HG02885 (cell line): ENCODE data around the gene PDE1A.

Experiments used
- ATAC-seq: cut with Tn5 transposase; IDR thresholded peaks from one replicate; pipeline ENCODE4 v1.9.1; 2021; ENCODE audit warnings: mild to moderate bottlenecking; ENCODE audit not compliant: unreplicated experiment, poor library complexity

The PDE1A gene

DNA sequence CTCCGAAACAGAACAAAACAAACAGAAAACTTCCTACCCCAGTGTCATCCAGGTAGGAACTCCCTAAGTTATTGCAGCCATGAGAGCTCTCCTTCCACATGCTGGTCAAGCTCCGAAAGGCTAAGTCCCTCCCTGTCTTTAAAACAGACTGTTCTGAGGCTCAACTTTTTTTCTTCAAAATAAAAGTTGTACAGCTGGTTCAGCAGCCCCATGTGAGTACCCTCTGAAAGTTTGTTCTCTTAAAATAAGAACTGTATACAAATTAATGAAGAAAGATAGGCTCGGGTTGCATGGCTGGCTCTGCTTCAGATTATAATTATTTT is at the start of gene PDE1A:
TSS of gene PDE1A (minus strand) at position 119 of the 323 bp plus-strand sequence.
- no peak for ATAC-seq

DNA sequence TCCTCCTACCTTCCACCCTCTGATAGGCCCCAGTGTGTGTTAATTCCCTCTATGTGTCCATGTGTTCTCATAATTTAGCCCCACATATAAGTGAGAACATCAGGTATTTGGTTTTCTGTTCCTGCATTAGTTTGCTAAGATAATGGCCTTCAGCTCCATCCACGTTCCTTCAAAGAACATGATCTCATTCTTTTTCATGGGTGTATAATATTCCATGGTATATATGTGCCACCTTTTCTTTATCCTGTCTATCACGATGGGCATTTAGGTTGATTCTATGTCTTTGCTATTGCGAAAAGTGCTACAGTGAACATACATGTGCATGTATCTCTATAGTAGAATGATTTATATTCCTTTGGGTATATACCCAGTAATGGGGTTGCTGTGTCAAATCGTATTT is 46.8 kb upstream of the PDE1A start:
- no peak for ATAC-seq

DNA sequence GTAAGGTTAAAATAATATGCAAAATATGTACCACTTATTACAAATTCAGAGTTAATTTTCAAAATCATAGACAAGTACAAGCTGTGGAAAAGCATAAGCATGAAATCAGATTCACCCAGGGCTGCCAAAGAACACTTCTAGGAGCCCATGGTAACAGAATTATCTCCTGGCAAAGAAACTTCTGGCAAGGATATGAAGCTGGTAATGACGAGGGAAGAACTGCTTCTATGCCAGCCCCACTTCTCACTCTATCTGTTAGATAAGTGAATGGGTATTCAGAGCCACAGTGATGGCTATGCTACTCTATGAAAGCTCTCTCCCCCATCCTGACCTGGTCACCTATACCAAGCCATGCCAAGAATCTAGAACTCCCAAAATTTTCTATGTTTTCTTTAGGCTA is 36.9 kb upstream of the PDE1A start:
- ATAC-seq: no peak

DNA sequence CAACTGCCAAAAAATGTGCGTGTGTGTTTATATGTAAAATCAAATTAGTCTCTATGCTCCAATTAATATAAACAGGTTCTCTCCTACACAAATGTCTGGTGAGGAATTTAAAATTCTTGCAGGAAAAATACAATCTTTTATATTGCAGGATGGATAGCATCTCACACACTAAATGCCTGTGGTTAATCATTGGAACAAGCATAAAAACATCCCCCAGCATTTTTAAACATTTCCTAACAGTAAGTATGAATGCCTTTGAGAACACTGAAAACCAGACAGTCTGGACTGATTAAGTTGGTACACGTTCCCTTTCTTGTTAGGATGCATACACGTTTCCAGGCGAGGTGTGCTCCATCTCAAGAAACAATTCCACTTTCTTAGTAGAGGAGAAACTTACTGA is 29.9 kb upstream of the PDE1A start:
- no peak for ATAC-seq

DNA sequence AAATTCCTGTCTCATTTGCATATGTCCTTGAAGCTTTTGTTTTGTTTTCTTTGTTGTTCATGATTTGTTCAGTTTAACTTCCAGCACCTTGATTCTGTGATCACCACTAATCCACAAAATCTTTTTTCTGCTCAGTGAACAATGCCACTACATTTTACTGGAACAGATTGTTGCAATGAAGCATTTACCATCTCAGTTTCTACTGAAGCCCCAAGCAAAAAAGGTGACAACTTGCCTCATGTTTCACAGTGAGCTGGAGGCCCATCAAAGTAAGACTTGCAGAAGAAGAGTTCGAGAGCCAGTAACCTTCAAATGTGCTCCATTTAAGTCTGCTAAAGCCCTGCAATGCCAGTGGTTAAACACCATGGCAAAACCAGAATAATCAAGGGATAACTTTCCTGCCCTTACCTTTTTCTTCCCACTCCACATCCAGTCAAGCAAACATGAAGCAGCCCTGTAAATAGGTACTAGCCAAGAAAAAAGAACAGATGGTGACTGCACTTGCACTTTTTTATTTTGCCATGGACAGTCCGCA is 25.7 kb upstream of the PDE1A start:
- no peak for ATAC-seq

DNA sequence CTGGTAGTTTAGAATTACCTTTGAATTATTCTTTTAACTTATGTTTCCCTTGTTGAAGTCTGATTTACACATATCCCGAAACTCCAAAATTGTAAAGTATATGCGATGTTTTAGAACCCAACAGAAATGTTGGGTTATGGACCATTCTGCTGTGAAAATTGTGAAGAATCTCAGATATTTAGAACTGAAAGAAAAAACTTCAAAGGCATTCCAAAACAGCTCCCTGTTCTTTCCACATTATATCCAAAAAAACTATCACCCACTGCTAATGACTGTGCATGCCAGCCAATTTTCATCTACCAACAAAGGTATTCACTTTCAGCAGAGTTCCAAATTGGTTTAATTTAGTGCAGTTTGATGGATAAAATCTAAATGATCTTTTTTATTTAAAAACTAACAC is 21.5 kb upstream of the PDE1A start:
- no peak for ATAC-seq

DNA sequence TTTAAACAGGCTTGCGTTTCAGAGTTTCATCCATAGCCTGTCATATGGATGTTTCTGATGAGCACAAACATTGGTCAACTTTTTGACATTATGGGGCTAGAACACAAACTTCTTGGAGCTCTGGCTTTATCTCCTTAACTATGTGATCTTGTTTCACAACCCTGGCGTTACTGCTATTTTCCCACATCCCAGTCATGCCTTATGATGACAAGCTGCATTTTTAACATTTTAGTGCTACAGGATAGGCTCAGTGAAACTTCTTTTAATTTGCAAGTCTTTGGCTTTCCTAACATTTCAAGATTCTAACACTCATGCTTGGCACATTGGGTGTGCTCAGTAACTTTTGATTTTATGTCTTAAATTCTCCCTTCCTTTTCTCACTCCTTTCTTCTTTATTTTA is 21.0 kb upstream of the PDE1A start:
- ATAC-seq: no peak

DNA sequence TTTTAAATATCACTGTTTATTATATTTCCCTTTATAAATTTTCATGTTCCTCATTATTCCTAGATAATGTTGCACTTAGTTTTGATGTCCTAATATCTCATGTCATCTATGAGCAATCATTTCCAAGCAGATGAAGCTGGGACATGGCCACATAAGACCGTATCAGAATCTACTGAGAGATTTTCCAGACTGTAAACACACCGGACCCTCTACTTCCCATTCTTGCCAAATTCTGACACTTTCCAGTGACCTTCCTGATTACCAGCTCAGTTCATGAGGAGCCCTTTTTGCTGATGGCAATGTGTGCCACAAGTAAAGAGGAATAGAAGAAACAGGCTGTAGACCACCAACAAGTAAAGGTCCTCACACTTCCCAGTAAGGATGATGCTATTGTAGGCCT is 20.3 kb upstream of the PDE1A start:
- ATAC-seq: no peak

DNA sequence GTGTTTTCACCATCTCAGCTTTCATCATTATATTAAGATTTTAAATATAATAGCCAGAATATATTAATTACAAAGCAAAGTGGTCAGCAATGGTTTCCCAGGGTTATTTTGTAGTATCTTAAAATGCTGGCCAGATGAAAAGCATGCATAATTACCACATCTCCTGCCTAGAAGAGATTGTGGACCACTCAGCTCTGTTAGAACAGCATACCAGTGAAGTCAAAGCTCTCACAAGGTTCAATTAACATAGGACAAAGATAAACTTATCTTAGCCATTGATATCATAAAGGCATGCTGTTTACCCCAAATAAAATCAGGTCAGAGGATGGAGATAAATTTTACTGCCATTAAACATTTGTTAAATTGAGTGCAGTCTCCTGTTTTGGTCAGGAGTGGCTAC is 19.3 kb upstream of the PDE1A start:
- ATAC-seq: no peak

DNA sequence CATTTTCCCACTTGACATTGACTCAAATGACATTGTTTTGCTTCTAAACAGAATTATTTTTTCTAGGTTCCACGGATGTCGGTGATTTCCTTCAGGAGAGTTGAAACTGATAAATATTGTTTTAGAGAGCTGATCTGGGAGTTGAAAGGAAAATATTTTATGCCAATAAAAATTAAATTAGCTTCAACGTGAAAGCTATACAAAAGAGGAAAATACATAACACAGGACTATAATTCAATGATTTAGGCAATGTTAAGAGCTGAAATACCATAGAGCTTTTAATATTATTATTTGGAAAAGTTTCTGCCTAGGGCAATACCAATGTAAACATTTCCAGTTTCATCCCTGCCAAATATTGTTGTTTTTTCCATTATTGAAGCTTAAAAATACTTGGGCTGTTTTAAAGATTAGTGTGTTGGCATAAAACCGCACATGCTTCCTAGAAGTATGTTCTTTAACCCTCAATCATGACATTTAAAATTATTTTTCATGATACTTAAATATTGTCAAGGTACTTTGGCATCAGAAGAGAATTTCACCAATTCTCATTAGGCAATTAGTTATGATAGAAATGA is 18.6 kb upstream of the PDE1A start:
- no peak for ATAC-seq

DNA sequence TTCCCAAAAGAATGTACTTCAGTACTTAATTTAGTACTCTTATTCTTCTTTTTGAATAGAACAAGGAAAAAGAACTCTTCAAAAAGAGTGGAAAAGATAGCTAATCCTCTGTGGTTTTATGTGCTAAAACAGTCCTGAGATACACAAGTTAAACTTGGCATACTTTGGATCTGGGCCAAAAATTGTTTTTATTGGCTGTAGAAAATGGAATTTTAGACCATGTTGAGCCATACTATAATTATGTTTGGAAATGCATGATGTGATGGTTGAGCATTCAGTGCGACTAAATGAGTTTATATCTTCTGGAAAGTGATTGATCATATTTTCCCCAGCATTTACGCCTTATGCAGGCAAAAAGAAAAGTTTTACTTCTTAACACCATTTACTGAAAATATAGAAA is 18.0 kb upstream of the PDE1A start:
- ATAC-seq: no peak

DNA sequence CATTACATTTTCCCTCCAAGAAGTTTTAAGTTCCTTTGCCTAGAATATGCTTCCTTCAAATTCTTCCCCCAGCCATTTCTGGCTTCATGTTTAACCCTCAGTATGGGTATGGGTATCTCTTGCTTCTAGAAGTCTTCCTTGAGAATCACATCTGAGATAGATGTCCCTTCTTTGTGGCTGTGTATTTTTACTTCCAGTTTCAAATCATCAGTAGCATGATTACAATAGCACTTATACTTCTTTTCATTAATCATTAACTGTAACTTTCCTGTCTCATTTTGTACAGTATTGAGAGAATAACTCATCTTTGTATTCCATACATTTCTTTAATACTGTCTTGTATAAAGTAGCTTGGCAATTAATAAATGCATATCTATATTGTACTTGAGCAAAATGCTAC is 17.3 kb upstream of the PDE1A start:
- no peak for ATAC-seq

DNA sequence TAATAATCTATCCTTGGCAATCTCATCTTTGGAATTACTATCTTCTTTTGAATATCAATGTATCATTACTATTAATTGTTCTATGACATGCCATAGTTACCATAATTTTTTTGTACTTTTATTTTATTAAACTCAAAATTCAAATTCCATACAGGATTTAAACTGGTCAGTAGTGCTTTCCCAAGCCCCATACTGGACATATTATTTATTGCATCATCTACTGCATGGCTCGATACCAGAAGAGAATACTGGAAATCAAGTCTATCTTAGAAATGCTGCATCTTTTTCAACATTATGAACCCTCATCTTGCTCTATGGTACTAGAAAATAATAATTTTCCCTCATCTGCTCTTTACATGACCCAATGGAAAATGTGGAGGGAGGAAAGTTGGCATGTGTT is 9.4 kb upstream of the PDE1A start:
- no peak for ATAC-seq

DNA sequence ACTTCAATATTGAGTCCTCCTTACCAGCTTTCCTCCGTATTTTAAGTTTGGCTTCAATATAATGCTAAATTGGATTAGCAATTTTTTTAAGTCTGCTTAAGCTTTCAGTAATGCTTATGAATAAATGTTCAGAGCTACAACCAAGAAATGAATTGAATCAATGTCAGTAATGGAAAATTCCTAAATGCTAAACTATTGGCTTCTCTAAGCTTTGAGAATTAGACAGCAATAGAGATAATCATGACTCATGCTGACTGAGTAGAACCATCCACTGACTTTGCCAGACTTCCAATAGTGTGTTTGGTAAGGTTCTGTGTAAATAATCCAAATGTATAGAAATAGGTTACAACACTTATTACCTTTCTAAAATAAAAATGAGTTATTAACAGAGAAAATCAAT is 8.9 kb upstream of the PDE1A start:
- no peak for ATAC-seq

DNA sequence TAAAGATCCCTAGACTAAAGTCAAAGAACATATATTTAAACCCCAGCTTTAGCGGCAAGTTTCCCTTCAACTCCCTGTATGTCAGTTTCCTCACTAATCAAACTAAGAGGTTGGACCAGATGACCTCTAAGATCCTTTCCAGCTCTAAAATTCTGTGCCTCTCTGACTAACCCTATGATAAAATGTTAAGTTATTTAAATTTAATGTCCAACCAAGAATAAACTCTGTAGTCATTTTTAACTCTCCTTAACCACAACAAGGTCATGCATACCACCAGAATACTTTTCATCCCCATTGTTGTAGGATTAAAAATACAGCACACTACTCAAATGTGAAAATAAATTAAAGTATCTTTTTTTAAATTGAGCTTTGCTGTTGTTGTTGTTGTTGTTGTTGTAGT is 5.2 kb upstream of the PDE1A start:
- ATAC-seq: no peak

DNA sequence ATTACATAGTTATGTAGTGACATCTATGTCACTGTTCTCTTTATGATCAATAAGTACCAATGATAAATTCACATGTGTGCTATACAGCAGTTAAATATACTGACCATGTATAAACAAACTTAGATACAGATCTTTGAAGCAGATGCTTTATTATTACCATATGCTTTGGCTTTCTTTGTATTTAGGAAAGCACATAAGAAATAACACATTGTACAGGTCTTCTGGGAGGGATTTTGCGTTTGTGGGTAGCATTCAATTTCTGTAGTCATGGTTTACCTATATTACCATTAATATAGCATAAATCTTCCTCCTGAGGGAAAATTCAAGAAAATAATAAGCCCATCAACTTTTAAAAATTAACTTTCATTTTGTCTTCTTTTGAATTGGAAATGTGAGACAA is 1.6 kb upstream of the PDE1A start:
- ATAC-seq: no peak

DNA sequence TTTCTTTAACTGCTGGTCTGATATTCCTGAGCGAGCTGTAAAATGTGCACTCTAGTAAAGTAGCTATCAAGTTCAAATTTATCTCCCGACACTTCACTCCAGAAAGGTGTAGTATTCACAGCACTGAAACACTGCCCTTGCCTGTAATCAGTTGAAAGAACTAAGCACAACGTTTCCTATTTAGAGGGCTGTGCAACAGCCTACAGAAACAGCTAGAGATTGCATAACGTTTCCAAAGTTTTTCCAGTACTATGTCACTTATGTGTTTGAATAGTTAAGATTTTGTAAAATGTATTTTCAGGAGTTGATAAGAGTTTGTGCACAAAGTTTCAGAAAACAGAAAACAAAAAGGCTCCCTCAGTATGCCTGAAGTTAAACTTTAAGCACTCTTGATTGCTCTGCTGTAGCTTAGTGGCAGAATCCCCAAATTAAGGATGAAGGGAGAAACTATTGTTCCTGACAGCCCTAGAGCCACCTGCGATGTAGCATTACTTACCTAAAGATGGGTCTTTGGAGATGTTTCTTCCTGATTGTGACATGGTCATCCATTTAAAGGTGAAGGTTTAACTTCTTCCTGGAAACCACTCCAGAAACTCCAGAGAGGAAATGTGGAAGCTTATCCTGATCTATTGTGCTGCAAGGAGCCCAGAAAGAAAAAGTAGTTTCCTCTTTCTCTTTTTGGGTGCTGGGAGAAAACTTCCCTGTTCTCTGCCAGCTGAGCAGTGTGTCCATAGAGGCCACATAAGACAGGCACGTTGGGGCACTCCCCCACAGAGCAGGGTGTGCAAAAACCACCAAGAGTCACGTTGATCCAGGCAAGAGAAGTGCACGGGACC is 536 bp downstream of the PDE1A start:
- ATAC-seq: no peak

DNA sequence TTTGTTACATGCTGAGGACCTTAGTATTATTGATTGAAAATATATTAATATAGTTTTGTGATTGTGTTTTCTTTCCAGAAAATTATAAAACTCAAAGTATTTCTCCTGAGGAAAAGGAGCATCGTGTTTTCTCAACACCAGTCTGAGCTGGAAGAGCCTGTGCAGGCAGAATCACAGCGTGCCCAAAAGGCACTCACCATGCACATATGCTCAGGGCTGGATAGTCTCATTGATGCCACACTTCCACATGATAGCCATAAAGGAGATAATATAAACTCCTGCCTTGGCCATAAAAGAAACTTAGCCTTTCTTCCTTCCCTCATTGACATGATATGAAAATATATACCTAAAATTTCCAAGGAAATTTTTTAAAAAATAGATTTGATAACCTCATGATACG is 4.0 kb downstream of the PDE1A start:
- ATAC-seq: no peak

DNA sequence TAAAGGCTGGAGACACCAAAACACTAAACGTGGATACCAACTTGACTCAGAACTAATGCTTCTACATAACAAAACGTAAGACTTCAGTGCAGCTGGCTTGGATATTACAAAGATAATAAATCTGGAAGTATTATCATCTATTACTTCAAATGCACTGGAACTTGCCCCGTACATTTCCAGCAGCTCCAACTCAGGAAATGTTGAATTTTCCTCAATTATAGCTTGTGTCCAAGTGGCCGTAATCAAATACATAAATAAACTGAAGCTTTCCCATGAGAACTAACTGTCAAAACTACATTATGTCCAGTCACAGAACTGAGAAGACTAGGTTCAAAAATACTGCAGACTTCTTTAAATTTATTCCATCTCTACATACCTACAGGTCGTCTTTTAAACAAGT is 6.2 kb downstream of the PDE1A start:
- ATAC-seq: no peak

DNA sequence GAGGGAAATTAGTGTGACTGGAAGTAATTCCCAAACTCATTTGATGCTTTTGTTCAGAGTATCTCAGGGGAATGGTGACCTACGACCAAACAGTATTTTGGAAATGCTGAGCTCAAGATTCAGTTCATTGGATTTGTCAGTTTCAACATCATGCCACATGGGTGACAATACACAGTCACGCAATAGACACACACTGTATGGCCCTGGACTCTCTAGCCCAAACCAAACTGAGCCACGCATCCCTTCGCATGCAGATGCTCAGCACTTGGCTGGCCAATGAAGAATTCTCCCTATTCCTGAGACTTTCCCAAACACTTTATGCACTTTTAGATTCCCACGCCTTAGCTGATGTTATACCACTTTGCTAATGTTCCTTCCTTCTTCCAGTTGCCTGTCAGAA is 10.0 kb downstream of the PDE1A start:
- no peak for ATAC-seq

DNA sequence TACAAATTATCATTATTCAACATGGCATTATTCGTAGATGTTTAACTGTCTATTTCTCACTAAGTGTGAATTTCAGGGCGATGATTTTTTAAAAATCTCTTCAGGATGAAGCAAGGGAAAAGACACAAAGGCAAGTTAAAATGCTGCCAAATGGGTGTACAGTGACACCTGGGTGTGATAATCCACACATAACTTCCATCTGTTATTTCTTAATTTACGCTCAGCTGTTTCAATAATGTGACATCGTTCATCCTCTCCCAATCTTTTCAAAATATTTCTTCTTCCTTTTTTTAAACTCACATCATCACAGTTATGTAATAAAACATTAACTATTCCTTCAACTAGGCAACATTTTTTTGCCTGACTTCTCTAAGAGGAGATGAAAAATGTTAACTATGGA is 10.6 kb downstream of the PDE1A start:
- ATAC-seq: no peak

DNA sequence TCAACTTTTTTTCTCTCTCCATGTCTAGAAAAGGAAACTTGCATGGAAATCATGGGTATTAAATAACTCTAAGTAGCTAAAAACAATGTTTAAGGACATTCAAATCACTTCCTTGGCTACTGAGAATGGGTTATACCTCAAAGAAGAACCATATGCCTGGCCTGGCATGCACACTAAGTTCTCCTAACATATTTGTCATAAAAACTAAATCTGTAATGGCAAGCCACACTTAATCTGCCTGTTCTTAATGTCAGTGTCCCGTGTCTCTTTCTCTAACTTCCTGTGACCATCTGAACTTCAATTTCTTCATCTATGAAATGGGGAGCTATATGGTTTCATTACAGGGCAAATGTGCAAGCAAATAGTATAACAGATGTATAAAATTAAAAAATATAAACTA is 11.1 kb downstream of the PDE1A start:
- no peak for ATAC-seq
